ENCODE data around the gene GPX6.
"Not testable (repeated sequence)": the region's sequence is repeated elsewhere in the genome, so short reads cannot be mapped to it uniquely, and the experiment has no call there.

GPX6 gene

DNA sequence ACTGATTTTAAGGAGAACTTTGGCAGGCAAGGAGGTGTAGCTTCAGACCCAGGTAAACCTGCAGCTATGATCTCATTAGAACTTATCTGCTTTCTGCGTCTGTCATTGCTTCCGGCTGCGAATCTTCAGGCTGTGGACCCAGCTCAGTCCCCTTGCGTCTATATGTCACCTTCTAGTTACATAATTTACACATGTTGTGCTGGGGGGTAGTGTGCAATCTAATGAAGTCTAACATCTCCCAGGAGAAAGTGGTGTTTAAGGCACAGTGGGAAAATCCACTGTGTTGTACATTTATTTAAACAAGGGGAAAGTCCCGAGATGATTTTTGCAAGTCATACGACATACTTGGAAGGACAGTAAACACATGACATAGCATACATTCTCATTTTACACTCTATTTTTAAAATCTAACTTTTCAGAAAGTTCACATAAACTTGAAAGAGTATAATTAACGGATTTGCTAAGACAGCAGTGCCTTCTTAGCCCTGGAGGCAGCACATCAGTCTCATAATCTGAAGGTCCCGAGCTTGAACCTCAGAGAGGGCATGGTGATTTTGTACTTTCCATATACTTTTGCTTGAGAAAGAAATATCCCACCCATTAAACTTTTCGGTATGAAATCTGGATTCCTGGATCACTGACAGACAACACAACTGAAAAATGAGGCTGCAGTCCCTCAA lies 35.2 kb downstream of the GPX6 start:
- Mint-ChIP-seq H3K4me1 (peaks cover 4% of the 10 kb centered on the region), H3K4me3 (no peak overlapping the region), H3K9me3 (peaks cover 15% of the 10 kb centered on the region)

DNA sequence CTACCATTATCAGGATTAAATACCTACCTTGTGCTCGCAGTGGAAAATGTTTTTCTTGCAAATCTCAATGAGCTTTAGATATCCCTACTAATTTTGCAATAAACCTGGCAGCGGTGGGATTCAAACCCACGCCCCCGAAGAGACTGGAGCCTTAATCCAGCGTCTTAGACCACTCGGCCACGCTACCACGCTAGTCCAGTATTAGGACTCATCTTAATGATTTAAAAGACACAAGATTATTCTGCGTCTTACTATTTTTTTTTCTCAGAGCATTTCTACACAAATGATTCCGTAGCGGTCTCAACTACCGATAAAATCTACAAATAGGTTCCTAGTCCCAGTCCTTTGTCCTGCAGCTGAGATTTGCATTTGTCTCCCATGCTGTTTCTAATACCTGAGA lies 37.1 kb downstream of the GPX6 start:
- H3K27ac Mint-ChIP-seq = no peak overlapping the region
- H3K27me3 Mint-ChIP-seq (ENCODE audit: low read depth, poor library complexity) = peaks cover 80% of the 10 kb centered on the region
- DNase-seq = no peak
- no peak overlapping the region for H3K4me3 Mint-ChIP-seq
- no peaks in the 10 kb centered on the region for H3K36me3 Mint-ChIP-seq (ENCODE audit: low read depth)
- TF ChIP-seq, protein P1, sequence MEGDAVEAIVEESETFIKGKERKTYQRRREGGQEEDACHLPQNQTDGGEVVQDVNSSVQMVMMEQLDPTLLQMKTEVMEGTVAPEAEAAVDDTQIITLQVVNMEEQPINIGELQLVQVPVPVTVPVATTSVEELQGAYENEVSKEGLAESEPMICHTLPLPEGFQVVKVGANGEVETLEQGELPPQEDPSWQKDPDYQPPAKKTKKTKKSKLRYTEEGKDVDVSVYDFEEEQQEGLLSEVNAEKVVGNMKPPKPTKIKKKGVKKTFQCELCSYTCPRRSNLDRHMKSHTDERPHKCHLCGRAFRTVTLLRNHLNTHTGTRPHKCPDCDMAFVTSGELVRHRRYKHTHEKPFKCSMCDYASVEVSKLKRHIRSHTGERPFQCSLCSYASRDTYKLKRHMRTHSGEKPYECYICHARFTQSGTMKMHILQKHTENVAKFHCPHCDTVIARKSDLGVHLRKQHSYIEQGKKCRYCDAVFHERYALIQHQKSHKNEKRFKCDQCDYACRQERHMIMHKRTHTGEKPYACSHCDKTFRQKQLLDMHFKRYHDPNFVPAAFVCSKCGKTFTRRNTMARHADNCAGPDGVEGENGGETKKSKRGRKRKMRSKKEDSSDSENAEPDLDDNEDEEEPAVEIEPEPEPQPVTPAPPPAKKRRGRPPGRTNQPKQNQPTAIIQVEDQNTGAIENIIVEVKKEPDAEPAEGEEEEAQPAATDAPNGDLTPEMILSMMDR (IDR thresholded peaks at IDR 0.05) = no peak
- H3K4me1 Mint-ChIP-seq = peaks cover 4% of the 10 kb centered on the region
- H3K9me3 Mint-ChIP-seq = peaks cover 15% of the 10 kb centered on the region

More for the DNA sequence above, 35.2 kb downstream of the GPX6 start:
- TF ChIP-seq, protein P1 (IDR thresholded peaks at IDR 0.05) = no peak
- Mint-ChIP-seq H3K27me3 (ENCODE audit: low read depth, poor library complexity) (peaks cover 87% of the 10 kb centered on the region), H3K36me3 (ENCODE audit: low read depth) (peaks cover 4% of the 10 kb centered on the region), H3K27ac (no peak overlapping the region)
- DNase-seq = no peak

DNA sequence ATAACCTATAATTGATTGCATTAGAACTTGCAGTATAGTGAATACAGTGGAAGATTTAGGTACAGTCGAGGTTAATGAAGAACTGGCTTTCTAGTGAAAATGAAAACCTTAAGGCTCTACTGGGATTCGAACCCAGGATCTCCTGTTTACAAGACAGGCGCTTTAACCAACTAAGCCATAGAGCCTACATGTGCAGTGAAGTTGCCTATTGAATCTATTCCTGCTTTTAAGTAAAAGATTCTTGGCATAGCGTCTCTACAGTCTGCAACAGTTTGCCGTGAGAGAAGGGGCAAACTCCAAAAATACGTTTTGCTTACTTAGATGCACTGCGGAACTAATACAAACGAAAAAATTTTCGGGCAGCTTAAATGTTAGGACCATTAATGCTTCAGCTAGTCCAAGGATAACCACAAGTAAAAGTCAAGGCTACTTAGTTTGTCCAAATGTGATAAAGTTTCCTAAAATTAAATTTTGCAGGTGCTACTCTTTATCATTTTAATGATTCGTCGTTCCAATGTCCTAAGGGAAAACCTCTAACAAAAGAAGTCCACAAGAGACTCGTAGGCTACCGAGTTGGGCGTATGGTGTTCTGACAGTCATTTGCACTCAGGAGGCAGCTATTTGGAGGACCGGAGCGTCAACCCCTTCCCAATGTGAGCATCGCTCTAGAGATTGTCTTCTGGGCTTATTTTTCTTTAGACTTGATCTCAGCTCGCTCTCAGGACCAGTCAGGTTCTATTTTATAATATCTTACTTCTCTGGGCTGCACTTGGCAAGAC lies 41.0 kb downstream of the GPX6 start:
- peaks cover 15% of the 10 kb centered on the region for H3K9me3 Mint-ChIP-seq
- TF ChIP-seq, protein P1 (IDR thresholded peaks at IDR 0.05) = no peak
- H3K36me3 Mint-ChIP-seq (ENCODE audit: low read depth) = no peaks in the 10 kb centered on the region
- peak overlapping the region; percentile 84 for H3K4me3 Mint-ChIP-seq
- DNase-seq = peak; percentile 37
- H3K27ac Mint-ChIP-seq = no peak overlapping the region
- peaks cover 54% of the 10 kb centered on the region for H3K27me3 Mint-ChIP-seq (ENCODE audit: low read depth, poor library complexity)
- peaks cover 4% of the 10 kb centered on the region for H3K4me1 Mint-ChIP-seq

DNA sequence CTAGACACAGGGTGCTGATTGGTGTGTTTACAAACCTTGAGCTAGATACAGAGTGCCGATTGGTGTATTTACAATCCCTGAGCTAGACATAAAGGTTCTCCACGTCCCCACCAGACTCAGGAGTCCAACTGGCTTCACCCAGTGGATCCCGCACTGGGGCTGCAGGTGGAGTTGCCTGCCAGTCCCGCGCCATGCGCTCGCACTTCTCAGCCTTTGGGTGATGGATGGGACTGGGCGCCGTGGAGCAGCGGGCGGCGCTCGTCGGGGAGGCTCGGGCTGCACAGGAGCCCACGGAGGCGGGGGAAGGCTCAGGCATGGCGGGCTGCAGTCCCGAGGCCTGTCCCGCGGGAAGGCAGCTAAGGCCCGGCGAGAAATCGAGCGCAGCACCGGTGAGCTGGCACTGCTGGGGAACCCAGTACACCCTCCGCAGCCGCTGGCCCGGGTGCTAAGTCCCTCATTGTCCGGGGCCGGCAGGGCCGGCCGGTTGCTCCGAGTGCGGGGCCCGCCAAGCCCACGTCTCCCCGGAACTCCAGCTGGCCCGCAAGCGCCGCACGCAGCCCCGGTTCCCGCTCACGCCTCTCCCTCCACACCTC lies 46.3 kb downstream of the GPX6 start:
- H3K27ac Mint-ChIP-seq; H3K4me3 Mint-ChIP-seq; DNase-seq; H3K36me3 Mint-ChIP-seq (ENCODE audit: low read depth); H3K4me1 Mint-ChIP-seq: not testable (repeated sequence)
- Mint-ChIP-seq H3K27me3 (ENCODE audit: low read depth, poor library complexity) (peaks cover 47% of the 10 kb centered on the region), H3K9me3 (peaks cover 18% of the 10 kb centered on the region)

DNA sequence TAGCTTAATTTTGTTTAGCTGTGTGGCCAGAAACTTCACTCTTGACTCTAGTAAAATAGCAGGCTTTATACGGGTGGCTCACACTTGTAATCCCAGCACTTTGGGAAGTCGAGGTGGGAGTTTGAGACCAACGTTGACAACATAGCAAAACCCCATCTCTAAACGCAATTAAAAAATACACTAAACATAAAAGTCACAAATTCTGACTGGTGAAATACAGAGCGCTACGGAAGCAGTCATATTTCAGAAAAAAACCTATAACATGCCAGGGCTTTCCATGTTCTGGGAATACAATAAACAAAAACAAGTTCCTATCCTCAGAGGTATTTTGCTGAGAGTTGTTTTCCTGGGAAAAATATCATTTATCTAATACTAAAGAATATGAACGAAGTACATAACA lies 47.5 kb downstream of the GPX6 start:
- TF ChIP-seq, protein P1 (IDR thresholded peaks at IDR 0.05) = no peak
- H3K27me3 Mint-ChIP-seq (ENCODE audit: low read depth, poor library complexity) = peaks cover 59% of the 10 kb centered on the region
- H3K36me3 Mint-ChIP-seq (ENCODE audit: low read depth) = no peaks in the 10 kb centered on the region
- H3K4me1 Mint-ChIP-seq = no peaks in the 10 kb centered on the region
- peaks cover 18% of the 10 kb centered on the region for H3K9me3 Mint-ChIP-seq
- no peak for DNase-seq
- no peak overlapping the region for H3K27ac Mint-ChIP-seq
- no peak overlapping the region for H3K4me3 Mint-ChIP-seq

DNA sequence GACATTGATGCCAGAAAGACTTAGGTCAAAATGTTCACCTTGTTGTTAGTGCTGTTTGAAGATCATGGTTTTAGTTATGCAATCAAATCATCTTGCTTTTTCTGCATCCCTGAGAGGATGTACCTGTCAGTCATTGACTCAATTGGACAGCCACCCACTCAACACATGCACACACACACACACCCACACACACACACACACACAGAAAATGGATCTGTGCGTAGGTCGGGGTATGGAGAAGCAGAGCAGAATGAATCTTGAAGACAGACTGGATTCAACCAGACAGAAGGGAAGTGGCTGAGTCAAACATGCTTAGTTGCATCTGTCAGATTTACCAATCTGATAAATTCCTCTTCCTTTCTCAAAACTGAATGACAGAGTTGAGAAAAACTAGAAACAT lies 53.2 kb downstream of the GPX6 start:
- Mint-ChIP-seq H3K36me3 (ENCODE audit: low read depth) (no peaks in the 10 kb centered on the region), H3K9me3 (peaks cover under 1% of the 10 kb centered on the region), H3K4me3 (no peak overlapping the region), H3K4me1 (no peaks in the 10 kb centered on the region), H3K27me3 (ENCODE audit: low read depth, poor library complexity) (peaks cover 97% of the 10 kb centered on the region), H3K27ac (no peak overlapping the region)
- TF ChIP-seq, protein P1 (IDR thresholded peaks at IDR 0.05) = no peak
- no peak for DNase-seq

All from nephron progenitor cell (in vitro differentiated cells).